Measurements from ENCODE around the gene NRN1L.

The NRN1L gene

GRCh38 chr16:67845291-67846062, 39.2 kb upstream of the NRN1L start:
- H3K4me3 ChIP-seq (ENCODE audit: low read length in 2 of 2) = peak overlapping the region in 1 of 2 donors; percentile 97

GRCh38 chr16:67846063-67846319, 38.7 kb upstream of the NRN1L start:
- Histone ChIP-seq H2BK15ac (ENCODE audit: low read length) (no peak overlapping the region), H3K4me3 (ENCODE audit: low read length in 2 of 2) (peak overlapping the region; percentile 82 to 97), H3K9me3 (replicated peaks in 1 of 2; ENCODE audit: control insufficient read depth in 2 of 2, insufficient read depth in 1 of 2, low read depth in 1 of 2, low read length in 2 of 2) (no peaks in the 10 kb centered on the region), H4K8ac (ENCODE audit: low read depth, low read length) (no peak overlapping the region), H2BK5ac (ENCODE audit: low read length) (peak overlapping the region; percentile 79), H3K27me3 (ENCODE audit: control insufficient read depth in 3 of 3, insufficient read depth in 3 of 3, low read depth in 1 of 3, low read length in 3 of 3) (no peaks in the 10 kb centered on the region), H3K9ac (ENCODE audit: low read depth, low read length, poor library complexity) (peak overlapping the region; percentile 32), H3K23ac (ENCODE audit: low read depth, low read length, poor library complexity) (no peak overlapping the region), H3K18ac (ENCODE audit: low read length) (no peak overlapping the region), H4K91ac (ENCODE audit: low read depth, low read length, poor library complexity) (no peak overlapping the region), H3K14ac (ENCODE audit: low read length) (no peak overlapping the region), H2AK5ac (ENCODE audit: low read depth, low read length) (no peak overlapping the region), H3K79me1 (ENCODE audit: low read depth, low read length) (peaks cover 14% of the 10 kb centered on the region), H3K4ac (ENCODE audit: low read length) (no peak overlapping the region), H2BK12ac (ENCODE audit: low read length) (no peak overlapping the region), H2BK120ac (ENCODE audit: low read depth, low read length) (no peak overlapping the region), H2AFZ (ENCODE audit: low read length) (peak overlapping the region; percentile 81), H3K4me2 (ENCODE audit: insufficient read depth, low read length, poor library complexity, severe bottlenecking) (peak overlapping the region; percentile 76), H3K27ac (replicated peaks; ENCODE audit: low read length) (peak overlapping the region; percentile 89), H3K36me3 (replicated peaks in 1 of 2; ENCODE audit: control insufficient read depth in 2 of 2, insufficient read depth in 2 of 2, low read length in 2 of 2) (peaks cover 4 to 32% of the 10 kb centered on the region in 2 donors), H3K4me1 (ENCODE audit: control insufficient read depth in 2 of 2, insufficient read depth in 1 of 2, low read depth in 1 of 2, low read length in 2 of 2) (peaks cover 22 to 23% of the 10 kb centered on the region in 2 donors)
- DNase-seq (ENCODE audit: low spot score) = no peak
- WGBS, 2 donors (ENCODE audit: extremely low coverage in 2 of 2, insufficient read length in 2 of 2, insufficient replicate concordance in 1 of 2) = no CpG with 5 or more reads among the region's 2 CpGs

More at GRCh38 chr16:67845291-67846062, 39.2 kb upstream of the NRN1L start:
- H3K79me1 ChIP-seq (ENCODE audit: low read depth, low read length) = peaks cover 14% of the 10 kb centered on the region
- DNase-seq (ENCODE audit: low spot score) = no peak
- peak overlapping the region; percentile 89 for H3K27ac ChIP-seq (replicated peaks; ENCODE audit: low read length)
- WGBS, 2 donors (ENCODE audit: extremely low coverage in 2 of 2, insufficient read length in 2 of 2, insufficient replicate concordance in 1 of 2) = no CpG with 5 or more reads among the region's 5 CpGs
- H4K91ac ChIP-seq (ENCODE audit: low read depth, low read length, poor library complexity) = no peak overlapping the region
- H3K9ac ChIP-seq (ENCODE audit: low read depth, low read length, poor library complexity) = peak overlapping the region; percentile 32
- no peaks in the 10 kb centered on the region for H3K27me3 ChIP-seq (ENCODE audit: control insufficient read depth in 3 of 3, insufficient read depth in 3 of 3, low read depth in 1 of 3, low read length in 3 of 3)
- H3K4ac ChIP-seq (ENCODE audit: low read length) = no peak overlapping the region
- no peak overlapping the region for H2BK120ac ChIP-seq (ENCODE audit: low read depth, low read length)
- H3K23ac ChIP-seq (ENCODE audit: low read depth, low read length, poor library complexity) = no peak overlapping the region
- H3K4me2 ChIP-seq (ENCODE audit: insufficient read depth, low read length, poor library complexity, severe bottlenecking) = peak overlapping the region; percentile 76
- no peaks in the 10 kb centered on the region for H3K9me3 ChIP-seq (replicated peaks in 1 of 2; ENCODE audit: control insufficient read depth in 2 of 2, insufficient read depth in 1 of 2, low read depth in 1 of 2, low read length in 2 of 2)
- H3K18ac ChIP-seq (ENCODE audit: low read length) = no peak overlapping the region
- no peak overlapping the region for H4K8ac ChIP-seq (ENCODE audit: low read depth, low read length)
- H3K4me1 ChIP-seq (ENCODE audit: control insufficient read depth in 2 of 2, insufficient read depth in 1 of 2, low read depth in 1 of 2, low read length in 2 of 2) = peaks cover 22 to 23% of the 10 kb centered on the region in 2 donors
- H2BK12ac ChIP-seq (ENCODE audit: low read length) = no peak overlapping the region
- H2AFZ ChIP-seq (ENCODE audit: low read length) = peak overlapping the region; percentile 81
- H2BK15ac ChIP-seq (ENCODE audit: low read length) = no peak overlapping the region
- H2AK5ac ChIP-seq (ENCODE audit: low read depth, low read length) = peak overlapping the region; percentile 49
- H2BK5ac ChIP-seq (ENCODE audit: low read length) = no peak overlapping the region
- no peak overlapping the region for H3K14ac ChIP-seq (ENCODE audit: low read length)
- peaks cover 4 to 30% of the 10 kb centered on the region in 2 donors for H3K36me3 ChIP-seq (replicated peaks in 1 of 2; ENCODE audit: control insufficient read depth in 2 of 2, insufficient read depth in 2 of 2, low read length in 2 of 2)

GRCh38 chr16:67846320-67847063, 38.2 kb upstream of the NRN1L start, which contains the start of gene NUTF2:
NUTF2 (plus strand) TSS chr16:67846933; CDS start chr16:67865131, 18,198 bp downstream.
- Histone ChIP-seq H2BK5ac (ENCODE audit: low read length) (peak within 1 kb of the TSS; percentile 79), H4K91ac (ENCODE audit: low read depth, low read length, poor library complexity) (no peak within 1 kb of the TSS), H3K79me1 (ENCODE audit: low read depth, low read length) (peaks cover 15% of the 10 kb centered on the region), H3K14ac (ENCODE audit: low read length) (peak within 1 kb of the TSS; percentile 75), H2BK15ac (ENCODE audit: low read length) (peak within 1 kb of the TSS; percentile 55), H3K4me2 (ENCODE audit: insufficient read depth, low read length, poor library complexity, severe bottlenecking) (peak within 1 kb of the TSS; percentile 83), H3K27ac (replicated peaks; ENCODE audit: low read length) (peak within 1 kb of the TSS; percentile 89), H3K27me3 (ENCODE audit: control insufficient read depth in 3 of 3, insufficient read depth in 3 of 3, low read depth in 1 of 3, low read length in 3 of 3) (no peaks in the 10 kb centered on the region), H4K8ac (ENCODE audit: low read depth, low read length) (no peak within 1 kb of the TSS), H3K9me3 (replicated peaks in 1 of 2; ENCODE audit: control insufficient read depth in 2 of 2, insufficient read depth in 1 of 2, low read depth in 1 of 2, low read length in 2 of 2) (no peaks in the 10 kb centered on the region), H2BK120ac (ENCODE audit: low read depth, low read length) (no peak within 1 kb of the TSS), H2AFZ (ENCODE audit: low read length) (peak within 1 kb of the TSS; percentile 81), H3K4ac (ENCODE audit: low read length) (no peak within 1 kb of the TSS), H2BK12ac (ENCODE audit: low read length) (no peak within 1 kb of the TSS), H3K9ac (ENCODE audit: low read depth, low read length, poor library complexity) (peak within 1 kb of the TSS; percentile 97), H3K18ac (ENCODE audit: low read length) (peak within 1 kb of the TSS; percentile 94), H3K23ac (ENCODE audit: low read depth, low read length, poor library complexity) (peak within 1 kb of the TSS; percentile 83), H2AK5ac (ENCODE audit: low read depth, low read length) (peak within 1 kb of the TSS; percentile 73), H3K4me1 (ENCODE audit: control insufficient read depth in 2 of 2, insufficient read depth in 1 of 2, low read depth in 1 of 2, low read length in 2 of 2) (peaks cover 22 to 23% of the 10 kb centered on the region in 2 donors), H3K36me3 (replicated peaks in 1 of 2; ENCODE audit: control insufficient read depth in 2 of 2, insufficient read depth in 2 of 2, low read length in 2 of 2) (peaks cover 4 to 33% of the 10 kb centered on the region in 2 donors), H3K4me3 (ENCODE audit: low read length in 2 of 2) (peak within 1 kb of the TSS; percentile 97 to 98)
- DNase-seq (ENCODE audit: low spot score) = peak; percentile 99
- no CpG with 5 or more reads among the region's 57 CpGs for WGBS, 2 donors (ENCODE audit: extremely low coverage in 2 of 2, insufficient read length in 2 of 2, insufficient replicate concordance in 1 of 2)

Data from neuronal stem cell (in vitro differentiated cells).